Mesodermal cell (in vitro differentiated cells): ENCODE results near the gene MDFI.

Experiments used
- H3K27ac ChIP-seq: 2 replicates; pipeline ENCODE4 v1.7.0; 2013; ENCODE audit warnings: mild to moderate bottlenecking, low read depth, low read length, moderate library complexity; ENCODE audit not compliant: severe bottlenecking
- H3K36me3 ChIP-seq: 2 replicates; pipeline ENCODE4 v1.7.1; 2013; ENCODE audit warnings: mild to moderate bottlenecking, low read length, moderate library complexity; ENCODE audit not compliant: control insufficient read depth, insufficient read depth
- H3K4me1 ChIP-seq: one replicate; pipeline ENCODE4 v1.7.1; 2013; ENCODE audit warnings: mild to moderate bottlenecking, low read length; ENCODE audit not compliant: insufficient read depth, control insufficient read depth, poor library complexity, severe bottlenecking
- H3K4me3 ChIP-seq: 2 replicates; pipeline ENCODE4 v1.7.0; 2013; ENCODE audit warnings: low read length, control low read depth, mild to moderate bottlenecking; ENCODE audit not compliant: insufficient read depth, poor library complexity, severe bottlenecking; ENCODE audit errors: extremely low read depth
- H3K9me3 ChIP-seq: 2 replicates; pipeline ENCODE4 v1.7.1; 2013; ENCODE audit warnings: mild to moderate bottlenecking, low read length, moderate library complexity; ENCODE audit not compliant: control insufficient read depth
- WGBS, 2 experiments: methylation state at CpG; one replicate each; pipeline ENCODE4 v1.1.5; 2013; ENCODE audit warnings: missing lambda C conversion rate in 2 of 2; ENCODE audit not compliant: insufficient coverage in 2 of 2; 5-methylcytosine and 5-hydroxymethylcytosine counted together

MDFI gene

GRCh38 chr6:41672816-41673703 is 34.8 kb downstream of the MDFI start:
- no peak overlapping the region for H3K4me3 ChIP-seq
- H3K4me1 ChIP-seq, result peaks cover 6% of the 10 kb centered on the region
- no peaks in the 10 kb centered on the region for H3K9me3 ChIP-seq
- H3K27ac ChIP-seq, result no peak overlapping the region
- H3K36me3 ChIP-seq, result no peaks in the 10 kb centered on the region
- 89 to 91% methylated on average over 13 to 17 of the region's 17 CpGs for WGBS, 2 experiments

GRCh38 chr6:41673704-41674000 is 35.4 kb downstream of the MDFI start:
- WGBS, 2 experiments, result 63 to 73% methylated on average over 5 of the region's 5 CpGs
- Histone ChIP-seq H3K4me1 (peaks cover 6% of the 10 kb centered on the region), H3K36me3 (no peaks in the 10 kb centered on the region), H3K9me3 (no peaks in the 10 kb centered on the region), H3K27ac (no peak overlapping the region), H3K4me3 (no peak overlapping the region)

GRCh38 chr6:41674231-41675000 is 36.1 kb downstream of the MDFI start:
- WGBS, 2 experiments, result 87 to 89% methylated on average over 3 of the region's 7 CpGs
- Histone ChIP-seq H3K4me3 (no peak overlapping the region), H3K9me3 (no peaks in the 10 kb centered on the region), H3K27ac (no peak overlapping the region), H3K36me3 (no peaks in the 10 kb centered on the region), H3K4me1 (peaks cover 6% of the 10 kb centered on the region)

GRCh38 chr6:41675176-41675775 is 37.0 kb downstream of the MDFI start:
- Histone ChIP-seq H3K4me1 (peaks cover 10% of the 10 kb centered on the region), H3K36me3 (no peaks in the 10 kb centered on the region), H3K9me3 (no peaks in the 10 kb centered on the region), H3K4me3 (no peak overlapping the region), H3K27ac (no peak overlapping the region)
- WGBS, 2 experiments, result 82 to 88% methylated on average over 3 of the region's 6 CpGs

GRCh38 chr6:41675992-41676391 is 37.7 kb downstream of the MDFI start:
- Histone ChIP-seq H3K4me3 (no peak overlapping the region), H3K27ac (no peak overlapping the region), H3K36me3 (no peaks in the 10 kb centered on the region), H3K9me3 (no peaks in the 10 kb centered on the region), H3K4me1 (peaks cover 13% of the 10 kb centered on the region)
- 81 to 100% methylated on average over 2 to 3 of the region's 6 CpGs for WGBS, 2 experiments

GRCh38 chr6:41676431-41676830 is 38.2 kb downstream of the MDFI start:
- no peaks in the 10 kb centered on the region for H3K9me3 ChIP-seq
- H3K4me1 ChIP-seq, result peaks cover 13% of the 10 kb centered on the region
- 84 to 85% methylated on average over 4 to 5 of the region's 5 CpGs for WGBS, 2 experiments
- no peaks in the 10 kb centered on the region for H3K36me3 ChIP-seq
- no peak overlapping the region for H3K27ac ChIP-seq
- H3K4me3 ChIP-seq, result no peak overlapping the region

- H3K4me3 ChIP-seq, result no peak overlapping the region
- H3K27ac ChIP-seq, result no peak overlapping the region
- H3K9me3 ChIP-seq, result no peaks in the 10 kb centered on the region
- peaks cover 16% of the 10 kb centered on the region for H3K4me1 ChIP-seq
- WGBS, 2 experiments, result 52 to 59% methylated on average over 18 to 22 of the region's 25 CpGs
- H3K36me3 ChIP-seq, result no peaks in the 10 kb centered on the region
Measured at GRCh38 chr6:41677124-41677921, 39.1 kb downstream of the MDFI start.

- WGBS, 2 experiments, result 73 to 85% methylated on average over 6 of the region's 8 CpGs
- H3K36me3 ChIP-seq, result no peaks in the 10 kb centered on the region
- peaks cover 20% of the 10 kb centered on the region for H3K4me1 ChIP-seq
- no peak overlapping the region for H3K27ac ChIP-seq
- no peak overlapping the region for H3K4me3 ChIP-seq
- no peaks in the 10 kb centered on the region for H3K9me3 ChIP-seq
Measured at GRCh38 chr6:41678511-41679084, 40.3 kb downstream of the MDFI start.

- WGBS, 2 experiments, result 80 to 83% methylated on average over 1 of the region's 9 CpGs
- H3K36me3 ChIP-seq, result no peaks in the 10 kb centered on the region
- peaks cover 24% of the 10 kb centered on the region for H3K4me1 ChIP-seq
- H3K9me3 ChIP-seq, result no peaks in the 10 kb centered on the region
- H3K4me3 ChIP-seq, result no peak overlapping the region
- no peak overlapping the region for H3K27ac ChIP-seq
Measured at GRCh38 chr6:41679696-41680095, 41.4 kb downstream of the MDFI start.
